ENCODE results near the gene GDPD5. TPM values are rescaled to one million over a fixed set of nuclear protein-coding genes. Genes with fewer than 3 reads are reported as not detected.

Gene GDPD5
- total and polyA plus RNA-seq, 2 donors (not counting 1 experiment from before 2014, with no cell fraction given): 2.5 to 3.1 TPM

- H3K9me3 ChIP-seq (ENCODE audit: control insufficient read depth, insufficient read depth, low read depth, low read length): no peaks in the 10 kb centered on the region
- H3K4me3 ChIP-seq (replicated peaks in 1 of 4; ENCODE audit: control extremely low read depth in 1 of 4, insufficient read depth in 1 of 4, low read depth in 3 of 4, low read length in 4 of 4): no peak overlapping the region
Observed at GRCh38 chr11:75543806-75544205, 18.1 kb upstream of the GDPD5 start.

GRCh38 chr11:75542088-75542438, 16.3 kb upstream of the GDPD5 start:
- no peak overlapping the region for H3K27ac ChIP-seq (ENCODE audit: insufficient read depth, low read length)
- no peaks in the 10 kb centered on the region for H4K20me1 ChIP-seq (ENCODE audit: control insufficient read depth, extremely low read depth, insufficient read depth, low read length)
- H3K36me3 ChIP-seq (ENCODE audit: control insufficient read depth, insufficient read depth, low read length): no peaks in the 10 kb centered on the region
- H3K4me2 ChIP-seq (ENCODE audit: extremely low read depth, insufficient read depth, low read length): no peak overlapping the region
- no peak for DNase-seq (ENCODE audit: low read depth in 2 of 2)
- H3K4me1 ChIP-seq (ENCODE audit: control insufficient read depth, extremely low read depth, insufficient read depth, low read length): no peaks in the 10 kb centered on the region
- no peaks in the 10 kb centered on the region for H3K9me3 ChIP-seq (ENCODE audit: control insufficient read depth, insufficient read depth, low read depth, low read length)
- peaks cover 8% of the 10 kb centered on the region for H3K27me3 ChIP-seq (ENCODE audit: control insufficient read depth, insufficient read depth, low read length)
- TF ChIP-seq EZH2 (IDR thresholded peaks at IDR 0.05; ENCODE audit: low read length, missing control alignments) (no peak), CTCF (conservative IDR thresholded peaks at IDR 0.05 in 1 of 2, IDR thresholded peaks at IDR 0.05 in 1 of 2; ENCODE audit: low read depth in 1 of 2, low read length in 2 of 2) (no peak)
- H3K4me3 ChIP-seq (replicated peaks in 1 of 4; ENCODE audit: control extremely low read depth in 1 of 4, insufficient read depth in 1 of 4, low read depth in 3 of 4, low read length in 4 of 4): no peak overlapping the region
- no peak overlapping the region for H2AFZ ChIP-seq (ENCODE audit: low read length)
- H3K9ac ChIP-seq (ENCODE audit: insufficient read depth, low read length): no peak overlapping the region
- no peaks in the 10 kb centered on the region for H3K79me2 ChIP-seq (ENCODE audit: control insufficient read depth, insufficient read depth, low read length)

More at GRCh38 chr11:75543806-75544205, 18.1 kb upstream of the GDPD5 start:
- no peak overlapping the region for H3K4me2 ChIP-seq (ENCODE audit: extremely low read depth, insufficient read depth, low read length)
- H3K27me3 ChIP-seq (ENCODE audit: control insufficient read depth, insufficient read depth, low read length): no peaks in the 10 kb centered on the region
- DNase-seq (ENCODE audit: low read depth in 2 of 2): no peak
- H3K79me2 ChIP-seq (ENCODE audit: control insufficient read depth, insufficient read depth, low read length): no peaks in the 10 kb centered on the region
- H3K4me1 ChIP-seq (ENCODE audit: control insufficient read depth, extremely low read depth, insufficient read depth, low read length): peaks cover 2% of the 10 kb centered on the region
- TF ChIP-seq CTCF (conservative IDR thresholded peaks at IDR 0.05 in 1 of 2, IDR thresholded peaks at IDR 0.05 in 1 of 2; ENCODE audit: low read depth in 1 of 2, low read length in 2 of 2) (no peak), EZH2 (IDR thresholded peaks at IDR 0.05; ENCODE audit: low read length, missing control alignments) (no peak)
- no peak overlapping the region for H2AFZ ChIP-seq (ENCODE audit: low read length)
- H3K27ac ChIP-seq (ENCODE audit: insufficient read depth, low read length): no peak overlapping the region
- H4K20me1 ChIP-seq (ENCODE audit: control insufficient read depth, extremely low read depth, insufficient read depth, low read length): no peaks in the 10 kb centered on the region
- H3K36me3 ChIP-seq (ENCODE audit: control insufficient read depth, insufficient read depth, low read length): no peaks in the 10 kb centered on the region
- H3K9ac ChIP-seq (ENCODE audit: insufficient read depth, low read length): no peak overlapping the region

GRCh38 chr11:75541193-75542087, 15.7 kb upstream of the GDPD5 start:
- Histone ChIP-seq H3K9me3 (ENCODE audit: control insufficient read depth, insufficient read depth, low read depth, low read length) (no peaks in the 10 kb centered on the region), H3K4me2 (ENCODE audit: extremely low read depth, insufficient read depth, low read length) (no peak overlapping the region), H3K27me3 (ENCODE audit: control insufficient read depth, insufficient read depth, low read length) (peaks cover 8% of the 10 kb centered on the region), H3K27ac (ENCODE audit: insufficient read depth, low read length) (no peak overlapping the region), H3K79me2 (ENCODE audit: control insufficient read depth, insufficient read depth, low read length) (no peaks in the 10 kb centered on the region), H3K4me3 (replicated peaks in 1 of 4; ENCODE audit: control extremely low read depth in 1 of 4, insufficient read depth in 1 of 4, low read depth in 3 of 4, low read length in 4 of 4) (no peak overlapping the region), H3K36me3 (ENCODE audit: control insufficient read depth, insufficient read depth, low read length) (no peaks in the 10 kb centered on the region), H3K4me1 (ENCODE audit: control insufficient read depth, extremely low read depth, insufficient read depth, low read length) (no peaks in the 10 kb centered on the region), H4K20me1 (ENCODE audit: control insufficient read depth, extremely low read depth, insufficient read depth, low read length) (no peaks in the 10 kb centered on the region), H2AFZ (ENCODE audit: low read length) (no peak overlapping the region), H3K9ac (ENCODE audit: insufficient read depth, low read length) (no peak overlapping the region)
- no peak for TF ChIP-seq EZH2 (IDR thresholded peaks at IDR 0.05; ENCODE audit: low read length, missing control alignments)
- no peak for TF ChIP-seq CTCF (conservative IDR thresholded peaks at IDR 0.05 in 1 of 2, IDR thresholded peaks at IDR 0.05 in 1 of 2; ENCODE audit: low read depth in 1 of 2, low read length in 2 of 2)
- no peak for DNase-seq (ENCODE audit: low read depth in 2 of 2)

Measured in fibroblast of lung (primary cell).